ENCODE measurements around the gene SNRNP48. TPM values are rescaled to one million over a fixed set of nuclear protein-coding genes. Genes with fewer than 3 reads are reported as not detected.

Gene SNRNP48
- total and polyA plus RNA-seq, 2 of the 8 experiments (the other 6 are each of a cell fraction or from before 2014, with no cell fraction given): 7.7 to 21.0 TPM

DNA sequence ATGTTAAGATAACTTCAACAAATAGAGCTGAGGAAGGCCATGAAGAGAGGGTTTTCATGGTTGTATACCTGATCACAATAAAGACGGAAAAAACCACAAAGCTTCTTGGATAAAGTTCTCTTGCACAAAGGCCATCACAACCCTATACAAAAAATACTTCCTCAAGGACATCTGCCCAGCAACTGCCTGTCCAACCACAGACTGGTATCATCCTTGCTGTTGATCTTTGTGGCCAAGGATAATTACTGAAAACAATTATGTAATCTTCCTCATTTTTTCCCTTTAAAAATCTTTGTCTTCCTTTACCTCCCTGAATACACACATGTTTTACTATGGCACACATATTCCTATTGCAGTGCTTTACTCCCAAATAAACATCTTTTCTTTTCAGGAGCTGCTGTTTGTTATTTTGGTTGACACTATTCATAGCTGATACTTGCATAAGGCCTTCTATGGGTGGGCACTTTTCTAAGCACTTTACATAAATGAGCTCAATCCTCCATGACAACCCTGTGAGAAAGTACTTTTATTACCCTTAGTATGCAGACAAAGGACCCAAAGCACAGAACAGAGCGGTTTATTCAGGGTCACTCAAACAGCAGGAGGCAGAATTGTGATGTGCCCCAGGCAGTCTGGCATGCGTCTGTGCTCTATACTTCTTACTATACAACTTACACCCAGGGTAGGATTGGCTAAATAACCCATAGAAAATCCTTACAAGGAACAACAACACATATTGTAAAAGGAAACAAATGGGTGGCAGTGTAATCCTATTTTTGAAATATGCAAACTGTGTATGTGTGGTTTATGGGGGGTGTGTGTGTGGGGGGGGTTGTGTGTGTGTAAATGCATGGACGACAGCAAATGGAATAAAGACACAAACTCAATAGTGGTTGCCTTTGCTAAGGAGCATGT is 35.1 kb downstream of the SNRNP48 start:
- ChIA-PET POLR2A (ENCODE audit: partially characterized antibody) (no interaction called here), CTCF (ENCODE audit: partially characterized antibody) (interaction anchor here (2.5 kb wide), 1 partner anchor 9 kb away, joined by 23 read pairs; no protein-coding TSS in a partner anchor)
- no peaks in the 10 kb centered on the region for H3K36me3 ChIP-seq (ENCODE audit: control insufficient read depth in 2 of 4, insufficient read depth in 4 of 4, low read length in 3 of 4)
- H3K4ac ChIP-seq (replicated peaks; ENCODE audit: insufficient read length, low read depth, low read length): no peak overlapping the region
- no peak overlapping the region for H2BK5ac ChIP-seq (ENCODE audit: low read depth, low read length)
- H3K27me3 ChIP-seq (replicated peaks in 1 of 4; ENCODE audit: control insufficient read depth in 3 of 4, extremely low read depth in 1 of 4, insufficient read depth in 3 of 4, low read length in 3 of 4): peaks cover 0 to 2% (median 0%) of the 10 kb centered on the region in 4 experiments; a peak in 1 of 7 replicates
- H3K23me2 ChIP-seq (ENCODE audit: low read depth, low read length): no peaks in the 10 kb centered on the region; the same call in 1 of the 2 replicates
- TF ChIP-seq RFX5 (IDR thresholded peaks at IDR 0.05; ENCODE audit: borderline replicate concordance, low read depth, low read length) (peak; percentile 66; the same call in 1 of the 2 replicates), RAD21 (IDR thresholded peaks at IDR 0.05 in 1 of 2, conservative IDR thresholded peaks at IDR 0.05 in 1 of 2; ENCODE audit: low read depth in 2 of 2, low read length in 2 of 2) (no peak; a peak in 1 of 4 replicates)
- no peak overlapping the region for H2BK15ac ChIP-seq (ENCODE audit: low read length)
- FAIRE-seq: no peak
- H3K4me2 ChIP-seq (ENCODE audit: insufficient read depth in 1 of 2, low read depth in 2 of 2, low read length in 2 of 2): peak overlapping the region in 1 of 2 experiments; percentile 17; a peak in 1 of 4 replicates
- H3K4me1 ChIP-seq (replicated peaks in 1 of 4; ENCODE audit: control insufficient read depth in 3 of 4, insufficient read depth in 4 of 4, low read length in 3 of 4): peaks cover 0 to 5% (median 0%) of the 10 kb centered on the region in 4 experiments; a peak in 2 of 7 replicates
- no peak overlapping the region for H3K9ac ChIP-seq (replicated peaks in 1 of 4; ENCODE audit: extremely low read depth in 1 of 4, low read depth in 3 of 4, low read length in 3 of 4)
- H3K14ac ChIP-seq (ENCODE audit: insufficient read length): no peak overlapping the region
- no peak overlapping the region for H3K18ac ChIP-seq (ENCODE audit: extremely low read depth, low read length)
- no peak overlapping the region for H3K56ac ChIP-seq (replicated peaks; ENCODE audit: insufficient read length, low read depth, low read length)
- no peak overlapping the region for H2BK20ac ChIP-seq (ENCODE audit: low read length)
- H4K8ac ChIP-seq (ENCODE audit: extremely low read depth, insufficient read depth, low read length): no peak overlapping the region
- no peak overlapping the region for H4K5ac ChIP-seq (ENCODE audit: insufficient read length, low read depth, low read length)
- no peak overlapping the region for H4K91ac ChIP-seq (replicated peaks; ENCODE audit: insufficient read length, low read length)
- no peaks in the 10 kb centered on the region for H3K9me3 ChIP-seq (ENCODE audit: insufficient read depth in 2 of 2, low read depth in 1 of 2, low read length in 1 of 2)
- no peak overlapping the region for H3K4me3 ChIP-seq (ENCODE audit: extremely low read depth in 1 of 4, insufficient read depth in 2 of 4, low read depth in 3 of 4, low read length in 4 of 4)
- no peaks in the 10 kb centered on the region for H3K79me2 ChIP-seq (ENCODE audit: control insufficient read depth in 1 of 2, insufficient read depth in 2 of 2, low read length in 2 of 2)
- no peak overlapping the region for H2AFZ ChIP-seq (ENCODE audit: low read length)
- WGBS, 2 experiments (ENCODE audit: extremely low coverage in 1 of 2, insufficient coverage in 1 of 2, insufficient read length in 1 of 2, insufficient replicate concordance in 2 of 2, low coverage in 1 of 2, low lambda C conversion rate in 2 of 2, missing lambda C conversion rate in 1 of 2): 48% methylated on average over 4 of the region's 4 CpGs; no CpG with 5 or more reads in 1 of the 2 experiments
- no peaks in the 10 kb centered on the region for H3K79me1 ChIP-seq (ENCODE audit: low read depth, low read length)
- no peak for DNase-seq (ENCODE audit: low read depth in 1 of 2, low spot score in 2 of 2)
- H2AK5ac ChIP-seq (ENCODE audit: low read depth, low read length): no peak overlapping the region
- H3K23ac ChIP-seq (ENCODE audit: insufficient read length): no peak overlapping the region
- no peak overlapping the region for H2BK12ac ChIP-seq (ENCODE audit: low read depth, low read length)
- H2BK120ac ChIP-seq (replicated peaks; ENCODE audit: low read depth, low read length): no peak overlapping the region
- no peaks in the 10 kb centered on the region for H4K20me1 ChIP-seq (replicated peaks in 1 of 2; ENCODE audit: control insufficient read depth in 1 of 2, insufficient read depth in 2 of 2, low read length in 2 of 2)
- H3K27ac ChIP-seq (ENCODE audit: low read depth, low read length): no peak overlapping the region

All from H1 (cell line).